NT2/D1 (cell line): ENCODE measurements around the gene SYF2.
"Not testable (repeated sequence)": the region's sequence is repeated elsewhere in the genome, so short reads cannot be mapped to it uniquely, and the experiment has no call there.

Experiments
- SUZ12 ChIP-seq: IDR thresholded peaks from 2 replicates; pipeline ENCODE4 v1.6.1; 2011; ENCODE audit not compliant: insufficient read length, insufficient read depth; ENCODE audit errors: extremely low read depth
- YY1 ChIP-seq: IDR thresholded peaks from 2 replicates; pipeline ENCODE4 v1.6.1; 2011; ENCODE audit not compliant: insufficient read length, insufficient read depth
- ZNF274 ChIP-seq: IDR thresholded peaks from 2 replicates; pipeline ENCODE4 v1.6.1; 2011; ENCODE audit warnings: mild to moderate bottlenecking, low read depth, low read length

GRCh38 chr1:25235411-25235810, 3.1 kb upstream of the SYF2 start:
- not testable (repeated sequence) for TF ChIP-seq ZNF274, YY1, SUZ12
